ENCODE results near the gene JUNB. TPM values are rescaled to one million over a fixed set of nuclear protein-coding genes. Genes with fewer than 3 reads are reported as not detected.

JUNB gene
- total RNA-seq, 1 experiment from 2014 or later, result 125 TPM

DNA sequence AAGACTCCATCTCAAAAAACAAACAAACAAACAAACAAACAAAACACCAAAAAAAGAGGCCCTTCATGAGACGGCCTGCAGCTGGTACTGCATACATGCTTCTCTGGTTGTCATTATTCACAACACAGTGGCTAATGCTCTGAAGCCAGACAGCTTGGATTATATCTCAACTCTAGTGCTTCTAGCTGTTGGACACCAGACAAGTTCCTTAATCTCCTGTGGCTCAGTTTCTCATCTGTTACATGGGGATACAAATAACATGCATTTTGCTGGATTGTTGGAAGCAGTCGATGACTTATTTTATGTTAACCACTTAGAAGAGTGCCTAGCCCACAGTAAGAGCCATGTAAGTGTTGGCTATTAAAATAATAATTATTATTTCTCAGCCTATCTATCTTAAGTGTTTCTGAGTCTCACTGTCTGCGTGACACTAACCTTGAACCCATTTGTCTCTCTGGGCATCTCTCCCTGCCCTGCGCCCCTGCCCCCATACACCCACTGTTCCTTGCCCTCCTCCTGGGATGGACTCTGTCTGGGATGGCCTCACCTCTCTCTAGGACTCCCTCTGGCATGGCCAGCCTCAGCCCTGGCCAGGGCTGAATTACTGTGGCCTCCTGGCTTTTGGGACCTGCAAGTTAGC, 3.1 kb upstream of the JUNB start:
- H3K36me3 Mint-ChIP-seq (ENCODE audit: insufficient read depth, unreplicated experiment), result peaks cover 29% of the 10 kb centered on the region
- no peaks in the 10 kb centered on the region for H3K9me3 Mint-ChIP-seq (ENCODE audit: unreplicated experiment)
- peak overlapping the region; percentile 94 for H3K4me3 Mint-ChIP-seq (ENCODE audit: unreplicated experiment)
- intact Hi-C loops (cut with micrococcal nuclease), result no loop called here
- H3K27me3 Mint-ChIP-seq (ENCODE audit: insufficient read depth, unreplicated experiment), result no peaks in the 10 kb centered on the region
- POLR2A ChIA-PET, result interaction anchor here (0.6 to 5.0 kb wide), 10 partner anchors 11 to 122 kb away, joined by 3 to 132 read pairs (median 6); partner anchors contain the start of genes GCDH, GET3, HOOK2 and MAN2B1
- DNase-seq (ENCODE audit: unreplicated experiment), result no peak
- CTCF ChIA-PET, result interaction anchor here (0.5 to 3.3 kb wide), 7 partner anchors 11 to 1229 kb away, joined by 3 to 41 read pairs (median 3); partner anchors contain the start of gene ELOF1
- peak overlapping the region; percentile 98 for H3K27ac Mint-ChIP-seq (ENCODE audit: low read depth, unreplicated experiment)
- no TSS peak for BruUV-seq (replicated peaks)
- no peak for TF ChIP-seq CTCF (IDR thresholded peaks at IDR 0.05; ENCODE audit: unreplicated experiment)
- peaks cover 24% of the 10 kb centered on the region for H3K4me1 Mint-ChIP-seq (ENCODE audit: insufficient read depth, unreplicated experiment)

- Mint-ChIP-seq H3K36me3 (ENCODE audit: insufficient read depth, unreplicated experiment) (peaks cover 35% of the 10 kb centered on the region), H3K27ac (ENCODE audit: low read depth, unreplicated experiment) (peak overlapping the region; percentile 98), H3K27me3 (ENCODE audit: insufficient read depth, unreplicated experiment) (no peaks in the 10 kb centered on the region), H3K4me1 (ENCODE audit: insufficient read depth, unreplicated experiment) (peaks cover 24% of the 10 kb centered on the region), H3K9me3 (ENCODE audit: unreplicated experiment) (no peaks in the 10 kb centered on the region), H3K4me3 (ENCODE audit: unreplicated experiment) (peak overlapping the region; percentile 94)
- intact Hi-C loops (cut with micrococcal nuclease), result no loop called here
- DNase-seq (ENCODE audit: unreplicated experiment), result peak; percentile 88
- POLR2A ChIA-PET, result interaction anchor here (0.6 to 5.0 kb wide), 14 partner anchors 12 to 330 kb away, joined by 3 to 132 read pairs (median 4); partner anchors contain the start of genes GCDH, GET3, HOOK2 and MAN2B1
- TF ChIP-seq CTCF (IDR thresholded peaks at IDR 0.05; ENCODE audit: unreplicated experiment), result no peak
- CTCF ChIA-PET, result interaction anchor here (0.5 to 3.3 kb wide), 8 partner anchors 11 to 1229 kb away, joined by 3 to 41 read pairs (median 4); partner anchors contain the start of gene ELOF1
- TSS peak; percentile 10 for BruUV-seq (replicated peaks)
Observed at GRCh38 chr19:12788682-12789097, 2.6 kb upstream of the JUNB start.

DNA sequence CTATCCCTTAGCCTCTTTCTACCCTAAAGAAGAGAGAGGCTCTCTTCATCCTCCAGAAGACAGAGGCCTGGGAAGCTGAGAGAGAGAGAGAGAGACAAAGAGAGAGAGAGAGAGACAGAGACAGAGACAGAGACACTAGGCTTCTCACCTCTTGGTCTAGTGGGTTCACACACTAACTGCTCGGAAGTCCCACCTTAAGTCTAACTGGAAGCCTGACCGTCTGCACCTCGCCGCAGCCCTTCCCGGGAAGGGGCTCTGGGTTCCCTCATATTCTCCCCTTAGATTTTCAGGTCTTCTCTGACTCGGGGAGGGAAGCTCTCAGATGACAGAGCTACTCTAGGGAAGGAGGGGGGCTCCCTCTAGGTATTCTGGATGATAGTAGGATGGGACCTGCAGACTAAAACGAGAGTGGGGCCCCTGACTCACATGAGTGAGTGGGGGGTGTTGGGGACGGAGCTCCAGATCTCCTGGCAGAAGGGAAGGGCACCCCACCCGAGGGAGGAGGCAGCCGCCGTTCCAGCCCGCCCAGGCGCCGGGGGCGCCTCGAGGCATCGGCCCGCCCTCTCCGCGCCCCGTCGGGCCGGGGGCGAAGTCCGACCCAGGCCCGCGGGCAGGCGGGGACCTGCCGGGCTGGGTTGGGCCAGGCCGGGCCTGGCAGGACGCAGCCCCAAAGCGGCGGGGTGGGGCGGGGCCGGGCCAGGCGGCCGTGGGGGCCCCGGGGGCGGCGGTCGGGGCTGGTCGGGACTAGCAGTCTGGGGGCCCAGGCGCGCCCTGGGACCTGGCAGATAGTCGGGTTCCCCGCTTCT, 2.0 kb upstream of the JUNB start:
- no peak for TF ChIP-seq CTCF (IDR thresholded peaks at IDR 0.05; ENCODE audit: unreplicated experiment)
- POLR2A ChIA-PET, result interaction anchor here (0.6 to 5.0 kb wide), 15 partner anchors 12 to 329 kb away, joined by 3 to 132 read pairs (median 4); partner anchors contain the start of genes GCDH, GET3, HOOK2 and MAN2B1
- H3K9me3 Mint-ChIP-seq (ENCODE audit: unreplicated experiment), result no peaks in the 10 kb centered on the region
- H3K4me3 Mint-ChIP-seq (ENCODE audit: unreplicated experiment), result peak overlapping the region; percentile 94
- BruUV-seq (replicated peaks), result no TSS peak
- peaks cover 41% of the 10 kb centered on the region for H3K36me3 Mint-ChIP-seq (ENCODE audit: insufficient read depth, unreplicated experiment)
- intact Hi-C loops (cut with micrococcal nuclease), result no loop called here
- no peaks in the 10 kb centered on the region for H3K27me3 Mint-ChIP-seq (ENCODE audit: insufficient read depth, unreplicated experiment)
- peaks cover 28% of the 10 kb centered on the region for H3K4me1 Mint-ChIP-seq (ENCODE audit: insufficient read depth, unreplicated experiment)
- peak overlapping the region; percentile 98 for H3K27ac Mint-ChIP-seq (ENCODE audit: low read depth, unreplicated experiment)
- CTCF ChIA-PET, result interaction anchor here (0.7 to 3.3 kb wide), 5 partner anchors 12 to 67 kb away, joined by 3 to 41 read pairs (median 5); no protein-coding TSS in a partner anchor
- DNase-seq (ENCODE audit: unreplicated experiment), result peak; percentile 63

All from MCF 10A (cell line).